Suprapubic skin (tissue), 3 donors: ENCODE measurements around the gene GPR62.

Experiments
- POLR2A ChIP-seq, 2 donors: fragments of 450-650 bp; IDR thresholded peaks; one replicate each; pipeline ENCODE4 v1.6.1; 2017; ENCODE audit warnings: antibody characterized with exemption in 2 of 2, mild to moderate bottlenecking in 2 of 2, moderate library complexity in 2 of 2
- TF ChIP-seq, protein P1 (sequence below), 2 donors: fragments of 200-600 bp in 1 of 2; fragments of 450-650 bp in 1 of 2; sonication (generic) in 1 of 2; IDR thresholded peaks; one replicate each; pipeline ENCODE4 v1.5.1; 2016 to 2019; ENCODE audit warnings: antibody characterized with exemption in 2 of 2, mild to moderate bottlenecking in 1 of 2, moderate library complexity in 1 of 2

DNA sequence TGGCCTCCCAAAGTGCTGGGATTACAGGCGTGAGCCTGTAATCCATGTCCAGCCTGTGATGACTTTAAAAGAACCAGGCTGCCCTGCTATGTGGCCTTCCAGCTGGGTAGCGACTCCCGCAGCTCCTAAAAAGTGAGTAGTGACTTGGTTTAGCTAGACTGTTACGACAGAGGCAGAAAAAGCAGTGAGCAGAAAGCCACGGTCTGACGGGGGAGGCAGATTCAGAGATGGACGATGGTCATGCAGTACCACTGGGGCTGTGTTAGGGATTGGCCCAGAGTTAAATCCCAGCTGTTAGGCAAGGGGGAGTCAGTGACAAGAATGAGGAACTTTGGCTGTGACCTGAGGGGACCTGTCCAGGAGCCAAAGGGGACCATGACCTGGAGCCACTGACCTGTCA lies 43.6 kb downstream of the GPR62 start:
- TF ChIP-seq, protein P1, sequence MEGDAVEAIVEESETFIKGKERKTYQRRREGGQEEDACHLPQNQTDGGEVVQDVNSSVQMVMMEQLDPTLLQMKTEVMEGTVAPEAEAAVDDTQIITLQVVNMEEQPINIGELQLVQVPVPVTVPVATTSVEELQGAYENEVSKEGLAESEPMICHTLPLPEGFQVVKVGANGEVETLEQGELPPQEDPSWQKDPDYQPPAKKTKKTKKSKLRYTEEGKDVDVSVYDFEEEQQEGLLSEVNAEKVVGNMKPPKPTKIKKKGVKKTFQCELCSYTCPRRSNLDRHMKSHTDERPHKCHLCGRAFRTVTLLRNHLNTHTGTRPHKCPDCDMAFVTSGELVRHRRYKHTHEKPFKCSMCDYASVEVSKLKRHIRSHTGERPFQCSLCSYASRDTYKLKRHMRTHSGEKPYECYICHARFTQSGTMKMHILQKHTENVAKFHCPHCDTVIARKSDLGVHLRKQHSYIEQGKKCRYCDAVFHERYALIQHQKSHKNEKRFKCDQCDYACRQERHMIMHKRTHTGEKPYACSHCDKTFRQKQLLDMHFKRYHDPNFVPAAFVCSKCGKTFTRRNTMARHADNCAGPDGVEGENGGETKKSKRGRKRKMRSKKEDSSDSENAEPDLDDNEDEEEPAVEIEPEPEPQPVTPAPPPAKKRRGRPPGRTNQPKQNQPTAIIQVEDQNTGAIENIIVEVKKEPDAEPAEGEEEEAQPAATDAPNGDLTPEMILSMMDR (IDR thresholded peaks at IDR 0.05), result no peak
- no peak for TF ChIP-seq POLR2A (IDR thresholded peaks at IDR 0.05)
